Measurements from ENCODE around the gene LMF1. TPM values are rescaled to one million over a fixed set of nuclear protein-coding genes. Genes with fewer than 3 reads are reported as not detected.

LMF1 gene
- total RNA-seq, 1 experiment from 2014 or later, result 12.8 TPM

GRCh38 chr16:819336-820043 is 151.3 kb downstream of the LMF1 start (continued):
- TF ChIP-seq CTCF (IDR thresholded peaks at IDR 0.05 in 2 of 3, conservative IDR thresholded peaks at IDR 0.05 in 1 of 3; ENCODE audit: borderline replicate concordance in 1 of 3, insufficient read depth in 1 of 3, low read depth in 2 of 3, low read length in 2 of 3) (no peak), RAD21 (IDR thresholded peaks at IDR 0.05; ENCODE audit: low read depth) (no peak)

GRCh38 chr16:818592-818991 is 152.2 kb downstream of the LMF1 start:
- Histone ChIP-seq H3K79me2 (ENCODE audit: insufficient read depth, low read length) (no peaks in the 10 kb centered on the region), H3K4me2 (ENCODE audit: low read length) (no peak overlapping the region), H3K9me3 (ENCODE audit: control insufficient read depth in 1 of 2, insufficient read depth in 1 of 2, low read depth in 1 of 2, low read length in 2 of 2) (no peaks in the 10 kb centered on the region), H2AFZ (ENCODE audit: low read depth, low read length, poor library complexity, severe bottlenecking) (no peak overlapping the region), H3K36me3 (ENCODE audit: control insufficient read depth in 1 of 2, insufficient read depth in 2 of 2, low read length in 2 of 2) (no peaks in the 10 kb centered on the region), H3K4me3 (replicated peaks in 1 of 2; ENCODE audit: low read depth in 1 of 2, low read length in 2 of 2) (no peak overlapping the region), H3K9me2 (ENCODE audit: insufficient read depth) (no peaks in the 10 kb centered on the region), H3K27ac (ENCODE audit: low read depth, low read length) (no peak overlapping the region), H4K20me1 (ENCODE audit: insufficient read depth) (no peaks in the 10 kb centered on the region), H3K4me1 (ENCODE audit: control insufficient read depth in 1 of 2, insufficient read depth in 2 of 2, low read length in 2 of 2) (peaks cover 24 to 27% of the 10 kb centered on the region in 2 experiments), H3K27me3 (ENCODE audit: insufficient read depth, low read length) (no peaks in the 10 kb centered on the region), H3K9ac (ENCODE audit: low read length) (no peak overlapping the region)
- ChIA-PET RAD21 (ENCODE audit: low non-redundant PET in 1 of 2, low total read pairs in 2 of 2, uncharacterized antibody in 2 of 2, unreplicated experiment in 2 of 2) (no interaction called here), POLR2A (no interaction called here), CTCF (no interaction called here)
- no peak for TF ChIP-seq ELF1 (IDR thresholded peaks at IDR 0.05; ENCODE audit: borderline replicate concordance, low read depth)
- no peak for TF ChIP-seq REST (IDR thresholded peaks at IDR 0.05; ENCODE audit: low read depth)
- TF ChIP-seq EZH2 (IDR thresholded peaks at IDR 0.05), result no peak
- intact Hi-C loops (cut with micrococcal nuclease), result no loop called here
- ATAC-seq (no peak), DNase-seq (ENCODE audit: low read depth, low spot score) (no peak)
- BruUV-seq (replicated peaks), result no TSS peak

Measured in HCT116 (cell line).